Muscle layer of duodenum (tissue), 2 donors: Measurements from ENCODE around the gene OSBP2.
"Not testable (repeated sequence)": the region's sequence is repeated elsewhere in the genome, so short reads cannot be mapped to it uniquely, and the experiment has no call there.

Experiments used
- H3K27ac ChIP-seq: one replicate; pipeline ENCODE4 v1.7.0; 2013; ENCODE audit warnings: mild to moderate bottlenecking, low read length
- H3K27me3 ChIP-seq: one replicate; pipeline ENCODE4 v1.7.0; 2013; ENCODE audit warnings: low read depth, mild to moderate bottlenecking, control low read depth, low read length
- H3K36me3 ChIP-seq, 2 donors: one replicate each; pipeline ENCODE4 v1.7.0; 2013; ENCODE audit warnings: low read length in 2 of 2, control low read depth in 1 of 2, mild to moderate bottlenecking in 1 of 2; ENCODE audit not compliant: insufficient read depth in 2 of 2, control insufficient read depth in 1 of 2
- H3K4me1 ChIP-seq, 2 donors: one replicate each; pipeline ENCODE4 v1.7.0; 2013; ENCODE audit warnings: low read length in 2 of 2, mild to moderate bottlenecking in 2 of 2, control low read depth in 1 of 2, moderate library complexity in 1 of 2; ENCODE audit not compliant: insufficient read depth in 2 of 2, control insufficient read depth in 1 of 2
- H3K4me3 ChIP-seq, 2 donors: one replicate each; pipeline ENCODE4 v1.7.0; 2013; ENCODE audit warnings: low read length in 2 of 2, low read depth in 1 of 2, mild to moderate bottlenecking in 1 of 2
- H3K9me3 ChIP-seq, 2 donors: one replicate each; pipeline ENCODE4 v1.7.0; 2013; ENCODE audit warnings: low read length in 2 of 2, control low read depth in 1 of 2, mild to moderate bottlenecking in 1 of 2; ENCODE audit not compliant: control insufficient read depth in 1 of 2
- donor health status: healthy.

Gene OSBP2

GRCh38 chr22:30701872-30702271 lies 7.2 kb downstream of the OSBP2 start:
- Histone ChIP-seq H3K4me1 (no peaks in the 10 kb centered on the region), H3K4me3 (no peak overlapping the region), H3K27me3 (no peaks in the 10 kb centered on the region), H3K9me3 (no peaks in the 10 kb centered on the region), H3K27ac (no peak overlapping the region), H3K36me3 (no peaks in the 10 kb centered on the region)

- Histone ChIP-seq H3K9me3 (no peaks in the 10 kb centered on the region), H3K36me3 (no peaks in the 10 kb centered on the region), H3K27me3 (no peaks in the 10 kb centered on the region), H3K27ac (no peak overlapping the region), H3K4me3 (no peak overlapping the region), H3K4me1 (no peaks in the 10 kb centered on the region)
Observed at GRCh38 chr22:30702856-30703255, 8.2 kb downstream of the OSBP2 start.

GRCh38 chr22:30704978-30705377 lies 10.3 kb downstream of the OSBP2 start:
- Histone ChIP-seq H3K9me3 (no peaks in the 10 kb centered on the region), H3K4me1 (no peaks in the 10 kb centered on the region), H3K27ac (no peak overlapping the region), H3K36me3 (no peaks in the 10 kb centered on the region), H3K4me3 (no peak overlapping the region), H3K27me3 (no peaks in the 10 kb centered on the region)

- Histone ChIP-seq H3K36me3 (no peaks in the 10 kb centered on the region), H3K9me3 (no peaks in the 10 kb centered on the region), H3K4me1 (no peaks in the 10 kb centered on the region), H3K4me3 (no peak overlapping the region), H3K27ac (no peak overlapping the region), H3K27me3 (no peaks in the 10 kb centered on the region)
Observed at GRCh38 chr22:30705710-30706651, 11.3 kb downstream of the OSBP2 start.

DNA sequence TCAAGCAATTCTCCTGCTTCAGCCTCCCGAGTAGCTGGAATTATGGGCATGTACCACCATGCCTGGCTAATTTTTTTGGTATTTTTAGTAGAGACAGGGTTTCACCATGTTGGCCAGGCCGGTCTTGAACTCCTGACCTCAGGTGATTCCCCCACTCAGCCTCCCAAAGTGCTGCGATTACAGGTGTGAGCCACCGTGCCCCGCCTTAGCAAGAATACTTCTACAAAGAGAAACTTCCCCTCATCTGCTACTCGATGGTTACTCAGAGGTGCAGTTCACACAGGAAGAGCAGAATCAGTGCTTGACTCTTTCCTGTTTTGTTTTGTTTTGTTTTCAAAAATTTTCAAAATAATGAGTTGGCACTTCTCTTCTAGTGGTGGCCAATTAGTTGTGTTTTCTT lies 15.3 kb downstream of the OSBP2 start:
- H3K36me3 ChIP-seq, H3K27me3 ChIP-seq, H3K9me3 ChIP-seq, H3K27ac ChIP-seq, H3K4me1 ChIP-seq, H3K4me3 ChIP-seq: not testable (repeated sequence)

GRCh38 chr22:30712094-30712493 lies 17.4 kb downstream of the OSBP2 start:
- Histone ChIP-seq H3K27ac (no peak overlapping the region), H3K4me1 (no peaks in the 10 kb centered on the region), H3K9me3 (no peaks in the 10 kb centered on the region), H3K4me3 (no peak overlapping the region), H3K36me3 (no peaks in the 10 kb centered on the region), H3K27me3 (no peaks in the 10 kb centered on the region)

- H3K4me3 ChIP-seq = no peak overlapping the region
- no peak overlapping the region for H3K27ac ChIP-seq
- H3K9me3 ChIP-seq = no peaks in the 10 kb centered on the region
- H3K27me3 ChIP-seq = no peaks in the 10 kb centered on the region
- no peaks in the 10 kb centered on the region for H3K4me1 ChIP-seq
- no peaks in the 10 kb centered on the region for H3K36me3 ChIP-seq
Observed at GRCh38 chr22:30714062-30714461, 19.4 kb downstream of the OSBP2 start.

DNA sequence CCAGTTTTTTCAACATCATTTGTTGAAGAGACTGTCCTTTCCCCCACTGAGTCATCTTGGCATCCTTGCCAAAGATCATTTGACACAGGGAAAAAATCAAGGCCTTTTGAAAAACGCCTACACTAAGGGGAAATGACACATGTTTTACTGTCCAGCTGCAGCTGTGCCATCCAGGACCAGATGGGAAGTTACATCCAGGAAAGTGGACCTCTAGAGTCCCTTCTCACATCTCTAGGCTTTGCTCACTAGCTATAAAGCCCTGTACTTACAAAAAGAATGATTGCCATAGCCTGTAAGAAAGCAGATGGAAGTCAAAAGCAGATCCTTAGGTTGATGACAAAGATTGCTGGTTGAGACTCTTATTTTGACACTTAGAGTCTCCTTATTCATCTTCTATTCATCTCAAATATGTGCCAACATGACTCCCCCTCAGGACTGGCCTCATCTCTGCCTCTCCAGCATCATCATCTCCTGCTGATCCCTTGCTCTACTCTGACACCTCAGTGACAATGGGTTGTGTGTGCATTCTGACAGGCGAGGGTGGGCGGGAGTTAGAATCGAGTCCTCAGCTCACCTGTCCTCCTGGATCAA lies 22.8 kb downstream of the OSBP2 start:
- Histone ChIP-seq H3K27ac (no peak overlapping the region), H3K27me3 (no peaks in the 10 kb centered on the region), H3K4me1 (no peaks in the 10 kb centered on the region), H3K36me3 (no peaks in the 10 kb centered on the region), H3K9me3 (no peaks in the 10 kb centered on the region), H3K4me3 (no peak overlapping the region)

- Histone ChIP-seq H3K4me1 (no peaks in the 10 kb centered on the region), H3K4me3 (no peak overlapping the region), H3K27me3 (no peaks in the 10 kb centered on the region), H3K36me3 (no peaks in the 10 kb centered on the region), H3K27ac (no peak overlapping the region), H3K9me3 (no peaks in the 10 kb centered on the region)
Observed at GRCh38 chr22:30717952-30718351, 23.3 kb downstream of the OSBP2 start.

DNA sequence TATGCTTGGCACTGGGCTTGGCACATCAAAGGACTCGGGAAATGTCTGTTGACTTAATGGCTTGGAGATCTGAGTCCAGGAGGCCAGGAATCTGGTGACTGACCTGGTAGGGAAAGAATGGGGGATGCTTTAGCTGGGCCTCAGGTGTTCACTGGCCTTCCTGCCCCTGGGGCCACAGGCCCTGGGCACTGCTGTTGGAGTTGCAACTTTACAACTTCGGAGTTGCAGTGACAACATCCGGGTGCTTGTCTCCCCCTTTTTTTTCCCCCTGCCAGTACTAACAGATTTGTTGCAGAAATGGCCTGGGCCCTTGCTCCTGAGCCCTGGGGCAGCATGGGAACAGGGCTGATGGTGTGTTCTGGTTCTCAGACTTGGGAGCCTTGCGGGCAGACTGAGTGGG lies 23.8 kb downstream of the OSBP2 start:
- no peak overlapping the region for H3K4me3 ChIP-seq
- no peak overlapping the region for H3K27ac ChIP-seq
- no peaks in the 10 kb centered on the region for H3K27me3 ChIP-seq
- H3K9me3 ChIP-seq = no peaks in the 10 kb centered on the region
- no peaks in the 10 kb centered on the region for H3K36me3 ChIP-seq
- no peaks in the 10 kb centered on the region for H3K4me1 ChIP-seq

DNA sequence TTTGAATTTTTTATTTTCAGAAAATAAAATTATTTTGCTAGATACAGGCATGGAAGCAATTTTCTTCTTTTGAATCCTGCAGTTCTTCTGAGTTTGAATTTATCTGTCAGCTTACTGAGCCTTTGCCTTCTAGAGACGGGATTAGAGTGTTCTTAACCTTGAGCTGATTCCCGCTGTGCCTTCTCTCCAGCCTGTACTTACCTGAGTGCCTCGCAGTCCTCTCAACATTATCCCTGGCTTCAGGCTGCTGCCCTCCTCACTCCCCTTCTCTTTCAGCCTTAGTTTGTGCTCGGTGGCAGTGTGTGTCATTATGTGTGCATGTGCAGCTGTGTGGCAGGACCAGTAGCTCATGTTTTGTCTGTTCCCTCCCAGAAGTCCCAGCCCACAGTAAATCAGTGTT lies 24.3 kb downstream of the OSBP2 start:
- H3K9me3 ChIP-seq = no peaks in the 10 kb centered on the region
- no peaks in the 10 kb centered on the region for H3K4me1 ChIP-seq
- no peaks in the 10 kb centered on the region for H3K27me3 ChIP-seq
- H3K27ac ChIP-seq = no peak overlapping the region
- H3K4me3 ChIP-seq = no peak overlapping the region
- no peaks in the 10 kb centered on the region for H3K36me3 ChIP-seq
